Stimulated activated CD4-positive, alpha-beta T cell treated with anti-CD3 and anti-CD28 coated beads, TNF-alpha, amount 100 ng/mL, for 4 hours (primary cell): ENCODE results near the gene ZFP62.
A peak's percentile ranks its signal among the peaks of the same experiment; 100 is the strongest.

ENCODE experiments used
- DNase-seq, 3 experiments: peaks; one replicate each; pipeline ENCODE4 v3.0.0-alpha.2; 2020; ENCODE audit warnings: low read depth in 3 of 3

The ZFP62 gene

GRCh38 chr5:180868960-180869359, 7.9 kb upstream of the ZFP62 start:
- DNase-seq = peak; percentile 28 to 42 (median 39)

- no peak for DNase-seq
Observed at GRCh38 chr5:180866985-180867384, 5.9 kb upstream of the ZFP62 start.

- no peak for DNase-seq
Observed at GRCh38 chr5:180865981-180866695, 5.1 kb upstream of the ZFP62 start.

GRCh38 chr5:180862645-180863044, 1.6 kb upstream of the ZFP62 start:
- DNase-seq = no peak

GRCh38 chr5:180860273-180860886, 696 bp downstream of the ZFP62 start:
- peak; percentile 11 to 22 (median 13) for DNase-seq

GRCh38 chr5:180858586-180858985, 2.5 kb downstream of the ZFP62 start:
- no peak for DNase-seq

GRCh38 chr5:180853848-180854176, 7.3 kb downstream of the ZFP62 start:
- DNase-seq = no peak

- DNase-seq = no peak
Observed at GRCh38 chr5:180853121-180853847, 7.8 kb downstream of the ZFP62 start.

- DNase-seq = no peak
Observed at GRCh38 chr5:180852495-180852894, 8.6 kb downstream of the ZFP62 start.

- DNase-seq = no peak
Observed at GRCh38 chr5:180850434-180851078, 10.5 kb downstream of the ZFP62 start.

GRCh38 chr5:180849827-180850226, 11.2 kb downstream of the ZFP62 start:
- DNase-seq = no peak

GRCh38 chr5:180848878-180849277, 12.2 kb downstream of the ZFP62 start:
- DNase-seq = no peak

GRCh38 chr5:180848265-180848664, 12.8 kb downstream of the ZFP62 start:
- DNase-seq = no peak

GRCh38 chr5:180847026-180847425, 14.1 kb downstream of the ZFP62 start:
- DNase-seq = no peak

- DNase-seq = no peak
Observed at GRCh38 chr5:180844858-180845257, 16.2 kb downstream of the ZFP62 start.

GRCh38 chr5:180844432-180844831, 16.6 kb downstream of the ZFP62 start:
- no peak for DNase-seq

GRCh38 chr5:180839935-180840334, 21.1 kb downstream of the ZFP62 start:
- DNase-seq = no peak

- no peak for DNase-seq
Observed at GRCh38 chr5:180839227-180839626, 21.8 kb downstream of the ZFP62 start.

- DNase-seq = no peak
Observed at GRCh38 chr5:180837478-180837877, 23.6 kb downstream of the ZFP62 start.

GRCh38 chr5:180832638-180833068, 28.4 kb downstream of the ZFP62 start:
- DNase-seq = no peak

- DNase-seq = peak; percentile 48 to 71 (median 54)
Observed at GRCh38 chr5:180831139-180832093, 29.7 kb downstream of the ZFP62 start.
